DOHH2 (cell line): ENCODE results near the gene HPS5.

Experiments
- H3F3A ChIP-seq: fragments of 200-600 bp; sonication (generic), shearing (Covaris generic); 2 replicates; pipeline ENCODE4 v1.6.0; 2016; ENCODE audit warnings: antibody characterized with exemption, mild to moderate bottlenecking; ENCODE audit not compliant: control insufficient read depth, insufficient read depth
- H3K27ac ChIP-seq: fragments of 200-600 bp; sonication (generic); 2 replicates; pipeline ENCODE4 v1.5.1; 2014; ENCODE audit warnings: low read depth, mild to moderate bottlenecking, low read length, moderate library complexity
- H3K27me3 ChIP-seq: fragments of 200-600 bp; sonication (generic); 2 replicates; pipeline ENCODE4 v1.6.1; 2014; ENCODE audit warnings: mild to moderate bottlenecking, low read length, mixed read lengths; ENCODE audit not compliant: control insufficient read depth
- H3K36me3 ChIP-seq: fragments of 200-600 bp; sonication (generic); 2 replicates; pipeline ENCODE4 v1.6.1; 2014; ENCODE audit warnings: mild to moderate bottlenecking, low read length, moderate library complexity, mixed read lengths; ENCODE audit not compliant: control insufficient read depth
- H3K4me1 ChIP-seq: fragments of 200-600 bp; sonication (generic); 2 replicates; pipeline ENCODE4 v1.6.1; 2014; ENCODE audit warnings: mild to moderate bottlenecking, low read length, mixed read lengths; ENCODE audit not compliant: control insufficient read depth
- H3K4me2 ChIP-seq: fragments of 200-600 bp; sonication (generic); 2 replicates; pipeline ENCODE4 v1.6.0; 2014; ENCODE audit warnings: mild to moderate bottlenecking, low read length, moderate library complexity
- H3K4me3 ChIP-seq: fragments of 200-600 bp; sonication (generic); 2 replicates; pipeline ENCODE4 v1.5.1; 2014; ENCODE audit warnings: mild to moderate bottlenecking, low read length, mixed read lengths
- H3K79me2 ChIP-seq: fragments of 200-600 bp; sonication (generic); 2 replicates; pipeline ENCODE4 v1.6.1; 2014; ENCODE audit warnings: mild to moderate bottlenecking, low read length, mixed read lengths; ENCODE audit not compliant: control insufficient read depth
- H3K9me2 ChIP-seq: fragments of 200-600 bp; sonication (generic); replicated peaks from 2 replicates; pipeline ENCODE4 v1.6.1; 2014; ENCODE audit warnings: mild to moderate bottlenecking, low read length, mixed read lengths; ENCODE audit not compliant: control insufficient read depth
- H3K9me3 ChIP-seq: fragments of 200-600 bp; sonication (generic); 2 replicates; pipeline ENCODE4 v1.6.1; 2014; ENCODE audit warnings: antibody characterized with exemption, low read length, mixed read lengths; ENCODE audit not compliant: control insufficient read depth, insufficient read depth
- H4K20me1 ChIP-seq: fragments of 200-600 bp; sonication (generic); 2 replicates; pipeline ENCODE4 v1.6.0; 2014; ENCODE audit warnings: low read depth, mild to moderate bottlenecking, antibody characterized with exemption, low read length, moderate library complexity; ENCODE audit not compliant: control insufficient read depth, insufficient read depth
- CTCF ChIP-seq: fragments of 200-600 bp; sonication (generic); IDR thresholded peaks from one replicate; pipeline ENCODE4 v1.5.1; 2014; ENCODE audit warnings: antibody characterized with exemption, mild to moderate bottlenecking, low read depth, low read length; ENCODE audit not compliant: poor library complexity, severe bottlenecking
- EZH2phosphoT487 ChIP-seq: fragments of 200-600 bp; sonication (generic); IDR thresholded peaks from 2 replicates; pipeline ENCODE4 v1.6.1; 2017; ENCODE audit warnings: borderline replicate concordance, mild to moderate bottlenecking, antibody characterized with exemption, low read length, moderate library complexity, mixed read lengths

Gene HPS5

GRCh38 chr11:18347471-18348125, 25.7 kb upstream of the HPS5 start:
- no peaks in the 10 kb centered on the region for H3K9me2 ChIP-seq
- no peak overlapping the region for H3K27ac ChIP-seq
- H3K36me3 ChIP-seq = peaks cover 72% of the 10 kb centered on the region
- H4K20me1 ChIP-seq = no peaks in the 10 kb centered on the region
- TF ChIP-seq CTCF (no peak), EZH2phosphoT487 (no peak)
- no peak overlapping the region for H3K4me3 ChIP-seq
- no peaks in the 10 kb centered on the region for H3K79me2 ChIP-seq
- H3K9me3 ChIP-seq = no peaks in the 10 kb centered on the region
- peaks cover 4% of the 10 kb centered on the region; the same call in 1 of the 2 replicates for H3F3A ChIP-seq
- no peaks in the 10 kb centered on the region for H3K4me1 ChIP-seq
- H3K4me2 ChIP-seq = no peak overlapping the region
- H3K27me3 ChIP-seq = no peaks in the 10 kb centered on the region

GRCh38 chr11:18332891-18333290, 11.0 kb upstream of the HPS5 start:
- peaks cover 67% of the 10 kb centered on the region for H3K79me2 ChIP-seq
- peaks cover 89% of the 10 kb centered on the region for H3K36me3 ChIP-seq
- peaks cover 13% of the 10 kb centered on the region for H3K4me1 ChIP-seq
- H3F3A ChIP-seq = peaks cover 7% of the 10 kb centered on the region; the same call in 1 of the 2 replicates
- no peak overlapping the region for H3K4me3 ChIP-seq
- H3K9me2 ChIP-seq = no peaks in the 10 kb centered on the region
- no peaks in the 10 kb centered on the region for H3K27me3 ChIP-seq
- peaks cover 5% of the 10 kb centered on the region; the same call in 1 of the 2 replicates for H4K20me1 ChIP-seq
- no peak overlapping the region for H3K4me2 ChIP-seq
- no peaks in the 10 kb centered on the region for H3K9me3 ChIP-seq
- no peak for TF ChIP-seq EZH2phosphoT487
- TF ChIP-seq CTCF = no peak
- no peak overlapping the region for H3K27ac ChIP-seq

- Histone ChIP-seq H3K27me3 (no peaks in the 10 kb centered on the region), H3K27ac (no peak overlapping the region), H3K79me2 (peaks cover 73% of the 10 kb centered on the region), H3F3A (peaks cover 7% of the 10 kb centered on the region; the same call in 1 of the 2 replicates), H3K4me1 (peaks cover 13% of the 10 kb centered on the region), H3K4me2 (no peak overlapping the region), H3K36me3 (peaks cover 91% of the 10 kb centered on the region), H3K9me2 (no peaks in the 10 kb centered on the region), H4K20me1 (peaks cover 5% of the 10 kb centered on the region; the same call in 1 of the 2 replicates), H3K9me3 (no peaks in the 10 kb centered on the region), H3K4me3 (no peak overlapping the region)
- TF ChIP-seq CTCF (no peak), EZH2phosphoT487 (no peak)
Observed at GRCh38 chr11:18332302-18332701, 10.4 kb upstream of the HPS5 start.
